LHCN-M2 (cell line): ENCODE measurements around the gene FOXN4. TPM values are rescaled to one million over a fixed set of nuclear protein-coding genes. Genes with fewer than 3 reads are reported as not detected.
A peak's percentile ranks its signal among the peaks of the same experiment; 100 is the strongest.
"Not testable (repeated sequence)": the region's sequence is repeated elsewhere in the genome, so short reads cannot be mapped to it uniquely, and the experiment has no call there.

Source experiments
- DNase-seq: peaks from one replicate; pipeline ENCODE4 v3.0.0-alpha.2; 2012; ENCODE audit warnings: low read depth
- polyA plus RNA-seq: library from polyadenylated mRNA; unstranded; fragments of >200 nt; gene quantifications from one replicate; pipeline ENCODE4 v1.2.1, GENCODE V29; 2012; ENCODE audit warnings: missing spikeins
- total RNA-seq: library from RNA; depleted of rRNA; stranded (reverse); fragments of >200 nt; gene quantifications from 2 replicates; pipeline ENCODE4 v1.2.3, GENCODE V29; 2014; rRNA removed

FOXN4 gene, protein sequence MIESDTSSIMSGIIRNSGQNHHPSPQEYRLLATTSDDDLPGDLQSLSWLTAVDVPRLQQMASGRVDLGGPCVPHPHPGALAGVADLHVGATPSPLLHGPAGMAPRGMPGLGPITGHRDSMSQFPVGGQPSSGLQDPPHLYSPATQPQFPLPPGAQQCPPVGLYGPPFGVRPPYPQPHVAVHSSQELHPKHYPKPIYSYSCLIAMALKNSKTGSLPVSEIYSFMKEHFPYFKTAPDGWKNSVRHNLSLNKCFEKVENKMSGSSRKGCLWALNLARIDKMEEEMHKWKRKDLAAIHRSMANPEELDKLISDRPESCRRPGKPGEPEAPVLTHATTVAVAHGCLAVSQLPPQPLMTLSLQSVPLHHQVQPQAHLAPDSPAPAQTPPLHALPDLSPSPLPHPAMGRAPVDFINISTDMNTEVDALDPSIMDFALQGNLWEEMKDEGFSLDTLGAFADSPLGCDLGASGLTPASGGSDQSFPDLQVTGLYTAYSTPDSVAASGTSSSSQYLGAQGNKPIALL
- total RNA-seq = not detected in 2 replicates
- polyA plus RNA-seq = not detected

DNA sequence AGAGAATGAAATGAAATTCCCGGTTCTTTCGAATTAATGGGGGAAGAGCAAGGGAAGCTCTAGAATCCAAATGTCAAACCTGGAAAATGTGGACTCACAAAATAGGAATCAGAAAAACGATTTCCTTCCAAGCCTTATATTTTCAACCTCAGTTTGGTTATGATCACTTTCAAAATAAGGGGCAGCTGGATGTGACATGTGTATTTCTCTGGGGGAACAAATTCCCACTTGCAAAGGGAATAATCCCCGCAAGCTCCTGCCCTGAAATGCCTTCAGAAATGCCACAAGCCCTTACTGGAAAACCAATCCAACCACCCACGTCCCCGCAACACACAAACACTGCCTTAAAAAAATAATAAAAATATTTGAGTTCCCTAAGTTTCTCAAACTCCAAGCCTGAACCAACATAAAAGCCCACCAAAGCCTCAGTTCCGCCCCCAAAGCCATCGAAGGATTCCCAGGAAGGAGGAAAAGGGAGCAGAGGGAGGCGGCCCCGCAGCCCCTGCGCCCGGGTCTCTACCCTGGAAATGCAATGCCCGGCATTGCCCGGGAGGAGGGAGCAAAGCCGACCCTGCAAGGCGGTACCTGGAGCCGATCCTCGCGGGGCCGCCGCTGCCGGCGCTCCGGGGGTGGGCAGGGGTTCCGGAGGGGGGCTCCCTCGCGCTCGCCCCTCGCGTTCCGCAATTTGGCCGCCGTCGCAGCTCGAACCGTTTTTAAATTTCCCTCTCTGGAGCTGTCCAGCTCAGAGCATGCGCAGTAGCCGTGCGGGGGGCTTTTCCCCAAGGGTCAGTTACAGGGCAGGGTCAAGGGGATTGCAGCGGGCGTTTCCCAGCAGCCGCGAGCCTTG lies at the start of gene FOXN4:
Gene FOXN4, minus strand, starts transcription at position 751 of the 847 bp plus-strand sequence. CDS start 963 bp downstream, outside the sequence.
- DNase-seq = no peak

DNA sequence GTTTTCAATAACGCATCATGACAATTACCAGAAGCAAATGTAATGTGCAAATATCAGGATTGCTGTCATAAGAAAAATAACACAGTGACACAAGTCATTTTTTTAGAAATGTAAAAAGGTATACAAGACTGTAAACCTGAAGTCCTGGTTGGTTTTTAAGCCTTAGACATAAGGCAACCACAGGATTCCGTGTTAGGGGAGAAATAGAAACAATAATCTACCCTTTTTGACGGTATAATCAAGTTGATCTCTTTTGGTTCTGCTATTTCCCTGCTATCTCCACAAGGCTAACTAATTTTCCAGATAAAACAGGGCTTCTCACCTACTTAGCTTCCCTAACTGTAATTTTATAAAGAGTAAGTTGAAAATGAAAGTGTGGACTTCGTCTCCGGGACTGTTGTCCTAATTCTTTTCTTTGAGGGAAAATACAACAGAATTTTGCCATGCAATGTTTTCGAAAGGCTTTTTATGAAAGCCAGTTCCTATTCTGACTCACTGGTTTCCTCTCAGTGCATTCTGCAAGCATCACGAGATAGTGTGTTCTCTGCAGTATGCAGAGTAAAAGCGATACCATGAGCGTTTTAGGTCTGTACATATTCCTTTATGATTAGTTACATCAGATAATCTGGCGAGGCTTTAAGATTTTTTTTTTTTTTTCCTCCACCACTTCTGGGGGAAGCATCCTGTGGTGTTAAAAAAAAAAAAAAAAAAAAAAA lies 49.2 kb upstream of the FOXN4 start:
- DNase-seq = peak; percentile 25

DNA sequence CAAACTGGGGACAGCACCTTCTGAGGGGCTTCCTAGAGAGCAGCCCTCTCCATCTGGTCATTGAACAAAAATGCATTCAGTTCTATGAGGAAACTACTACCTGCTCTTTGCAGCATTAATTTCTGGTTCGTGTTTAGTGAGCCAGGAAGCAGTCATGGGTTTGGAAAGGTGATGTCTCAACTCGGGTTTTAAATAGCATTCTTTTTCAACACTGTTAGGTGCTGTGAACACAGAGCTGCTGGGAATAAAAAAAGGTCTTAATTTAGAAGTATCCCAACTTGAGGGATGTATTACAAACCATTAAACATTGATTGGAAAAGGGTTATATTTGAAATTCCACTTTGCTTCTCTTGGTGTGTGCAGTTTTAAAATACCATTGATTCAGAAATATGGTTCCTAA lies 47.9 kb upstream of the FOXN4 start:
- no peak for DNase-seq

DNA sequence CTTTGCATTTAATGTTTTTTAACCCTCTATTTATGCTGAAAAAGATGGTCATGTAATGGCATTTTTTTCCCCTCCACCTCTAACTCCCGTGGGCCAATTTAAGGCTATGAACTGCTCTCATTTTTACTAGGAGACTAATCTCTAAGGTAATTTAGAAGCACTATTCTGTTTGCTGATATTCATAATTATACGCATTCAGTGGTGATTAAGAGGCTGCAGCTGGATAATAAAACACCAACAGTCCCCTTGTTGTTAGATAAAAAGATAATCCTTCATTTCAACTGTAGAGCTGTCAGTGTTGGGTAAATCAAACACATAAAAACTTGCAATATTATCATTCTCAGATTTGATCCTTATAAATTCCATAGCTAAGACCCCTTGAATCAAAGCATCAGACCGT lies 47.5 kb upstream of the FOXN4 start:
- DNase-seq = no peak

DNA sequence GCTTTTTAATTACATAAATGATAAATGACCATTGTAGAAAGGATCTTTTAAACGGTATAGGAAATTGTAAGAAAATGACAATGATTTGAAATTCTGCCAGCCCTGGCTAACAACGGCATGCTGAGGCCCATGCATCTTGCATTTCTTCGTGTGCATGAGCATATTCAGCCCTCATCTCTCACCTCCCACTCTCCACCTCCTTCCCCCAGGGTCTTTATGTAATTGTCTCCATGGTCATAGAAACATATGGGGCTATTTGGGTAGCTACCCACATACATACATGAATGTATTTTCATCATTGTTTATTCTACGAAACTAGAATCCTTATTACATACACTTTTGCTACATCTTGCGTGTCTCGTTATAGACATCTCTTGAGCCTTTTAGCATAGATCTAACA lies 43.1 kb upstream of the FOXN4 start:
- no peak for DNase-seq

DNA sequence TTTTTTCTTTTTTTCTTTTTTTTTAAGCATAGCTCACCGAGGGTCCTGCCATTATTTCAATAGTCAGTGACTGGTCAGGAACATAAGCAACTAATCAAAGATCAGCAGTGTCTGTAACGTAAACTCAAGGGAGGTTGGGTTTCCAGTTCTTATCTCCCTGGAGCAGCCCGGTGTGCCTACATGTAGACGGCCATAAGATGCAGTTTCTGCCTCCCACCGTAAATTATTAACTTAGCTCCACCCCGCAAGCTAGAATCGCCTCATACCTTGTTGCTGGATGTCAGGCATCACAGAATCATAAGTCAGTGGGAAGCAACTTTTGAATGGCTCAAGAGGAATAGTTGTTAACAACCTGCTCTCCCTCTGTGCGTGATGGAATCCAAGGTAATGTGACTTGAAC lies 38.5 kb upstream of the FOXN4 start, which contains the start of gene MYO1H:
Gene MYO1H, plus strand, starts transcription at position 312 of the 400 bp plus-strand sequence. Its CDS starts 61 bp downstream, at position 373.
- DNase-seq = no peak

DNA sequence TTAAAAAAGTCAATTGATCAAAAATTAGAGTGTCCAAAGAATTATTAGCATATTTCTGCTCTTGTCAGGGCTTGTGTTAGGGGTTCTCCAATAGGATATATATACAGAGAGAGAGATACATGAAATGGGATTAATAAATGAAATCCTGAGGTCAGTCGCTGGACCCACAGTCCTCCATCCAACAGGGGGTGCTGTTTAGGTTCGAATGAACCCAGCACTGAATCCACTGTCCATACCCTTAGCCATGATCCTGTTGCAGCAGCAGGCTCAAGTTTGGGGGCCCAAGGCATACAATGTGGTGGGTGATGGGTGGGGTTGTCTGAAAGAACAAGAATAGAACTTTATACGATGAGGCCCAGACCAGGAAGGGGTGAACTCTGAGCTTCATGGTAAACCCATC lies 37.8 kb upstream of the FOXN4 start:
- no peak for DNase-seq

DNA sequence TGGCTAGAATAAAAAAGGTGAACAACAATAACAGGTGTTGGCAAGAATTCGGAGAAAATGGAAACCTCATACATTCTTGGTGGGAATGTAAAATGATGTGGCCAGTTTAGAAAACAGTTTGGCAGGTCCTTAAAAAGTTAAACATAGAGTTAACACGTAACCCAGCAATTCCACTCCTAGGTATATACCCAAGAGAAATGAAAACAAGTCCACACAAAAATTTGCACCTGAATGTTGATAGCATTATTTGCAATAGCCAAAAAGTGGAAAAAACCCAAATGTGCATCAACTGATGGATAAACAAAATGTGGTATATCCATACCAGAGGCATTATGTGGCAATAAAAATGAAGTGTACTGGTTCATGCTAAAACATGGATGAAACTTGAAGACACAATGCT lies 36.3 kb upstream of the FOXN4 start:
- DNase-seq = no peak

DNA sequence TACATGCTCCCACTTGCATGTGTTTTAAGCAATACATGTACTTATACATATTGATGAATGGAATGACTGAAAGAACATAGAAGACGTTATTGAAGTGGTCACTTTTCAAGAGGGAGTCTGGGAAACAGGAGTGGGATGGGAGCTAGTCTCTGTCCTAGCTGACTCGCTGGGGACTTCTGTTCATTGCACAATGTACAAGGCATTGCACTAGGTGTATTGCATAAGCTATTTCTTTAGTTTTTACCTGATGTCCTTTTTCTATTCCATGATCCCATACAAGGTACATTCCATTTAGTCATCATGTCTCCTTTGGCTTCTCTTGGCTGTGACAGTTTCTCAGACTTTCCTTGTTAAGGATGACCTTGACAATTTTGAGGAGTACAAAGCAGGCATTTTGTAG lies 34.6 kb upstream of the FOXN4 start:
- no peak for DNase-seq

DNA sequence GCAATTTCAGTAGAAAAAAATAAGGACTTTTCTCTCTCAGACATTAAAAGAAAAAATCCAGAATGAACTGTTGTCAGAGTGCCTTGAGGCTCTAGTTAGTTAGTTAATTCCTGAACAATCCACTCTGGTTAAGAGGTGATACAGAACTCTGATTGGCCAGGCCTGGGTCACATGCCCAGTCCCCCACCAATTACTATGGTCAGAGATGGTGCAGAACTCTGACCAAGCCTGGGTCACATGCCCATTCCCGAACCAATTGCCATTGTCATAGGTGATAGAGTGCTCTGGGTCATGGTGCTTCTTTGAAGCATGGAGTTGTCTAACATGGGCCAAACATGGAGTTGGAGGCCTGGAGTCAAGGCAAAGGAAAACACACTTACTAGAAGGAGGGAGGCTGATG lies 27.5 kb upstream of the FOXN4 start:
- DNase-seq = no peak

DNA sequence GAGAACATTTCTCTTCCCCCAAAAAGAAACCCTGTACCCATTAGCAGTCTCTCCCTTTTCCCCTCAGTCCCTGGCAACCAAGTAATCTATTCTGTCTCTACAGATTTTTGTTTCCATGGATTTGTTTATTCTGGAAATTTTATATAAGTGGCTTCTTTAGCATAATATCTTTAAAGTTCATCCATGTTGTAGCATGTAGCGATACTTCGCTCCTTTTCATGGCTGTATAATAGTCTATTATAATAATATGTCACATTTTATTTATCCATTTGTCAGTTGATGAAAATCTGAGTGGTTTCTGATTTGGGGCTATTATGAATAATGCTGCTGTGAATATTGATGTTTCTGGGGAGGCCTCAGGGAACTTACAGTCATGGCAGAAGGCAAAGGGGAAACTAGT lies 25.8 kb upstream of the FOXN4 start:
- DNase-seq = no peak

DNA sequence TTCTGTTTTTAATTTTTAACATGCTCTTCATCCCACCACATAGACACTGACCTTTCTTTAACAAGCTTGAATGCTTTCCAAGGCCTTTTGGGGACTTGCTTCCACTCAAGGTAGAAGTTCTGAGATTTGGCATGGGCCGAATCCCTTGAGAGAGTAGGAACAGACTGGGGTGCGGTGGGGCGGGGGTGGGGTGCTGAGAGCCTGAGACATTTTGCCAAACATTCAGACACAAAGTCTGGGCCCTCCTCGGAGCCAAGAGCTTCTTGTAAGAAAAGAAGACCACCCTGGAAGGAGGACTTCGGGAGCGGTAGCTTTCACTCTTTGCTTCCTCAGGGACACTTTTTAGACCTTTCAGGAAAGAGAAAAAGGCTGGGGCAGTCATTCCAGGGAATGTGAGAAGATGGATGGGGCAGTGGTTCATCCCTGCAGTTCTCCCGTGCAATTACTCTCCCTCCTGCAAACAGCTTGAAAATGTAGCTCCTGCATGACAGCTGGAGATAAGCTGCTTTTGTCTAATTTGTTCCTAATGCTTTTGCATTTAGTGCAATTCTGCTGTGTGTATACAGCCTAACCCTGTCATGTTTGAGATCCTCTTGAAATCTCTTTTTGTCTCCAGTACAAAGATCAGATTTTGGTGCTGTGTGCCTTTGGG lies 22.3 kb upstream of the FOXN4 start:
- DNase-seq = no peak

DNA sequence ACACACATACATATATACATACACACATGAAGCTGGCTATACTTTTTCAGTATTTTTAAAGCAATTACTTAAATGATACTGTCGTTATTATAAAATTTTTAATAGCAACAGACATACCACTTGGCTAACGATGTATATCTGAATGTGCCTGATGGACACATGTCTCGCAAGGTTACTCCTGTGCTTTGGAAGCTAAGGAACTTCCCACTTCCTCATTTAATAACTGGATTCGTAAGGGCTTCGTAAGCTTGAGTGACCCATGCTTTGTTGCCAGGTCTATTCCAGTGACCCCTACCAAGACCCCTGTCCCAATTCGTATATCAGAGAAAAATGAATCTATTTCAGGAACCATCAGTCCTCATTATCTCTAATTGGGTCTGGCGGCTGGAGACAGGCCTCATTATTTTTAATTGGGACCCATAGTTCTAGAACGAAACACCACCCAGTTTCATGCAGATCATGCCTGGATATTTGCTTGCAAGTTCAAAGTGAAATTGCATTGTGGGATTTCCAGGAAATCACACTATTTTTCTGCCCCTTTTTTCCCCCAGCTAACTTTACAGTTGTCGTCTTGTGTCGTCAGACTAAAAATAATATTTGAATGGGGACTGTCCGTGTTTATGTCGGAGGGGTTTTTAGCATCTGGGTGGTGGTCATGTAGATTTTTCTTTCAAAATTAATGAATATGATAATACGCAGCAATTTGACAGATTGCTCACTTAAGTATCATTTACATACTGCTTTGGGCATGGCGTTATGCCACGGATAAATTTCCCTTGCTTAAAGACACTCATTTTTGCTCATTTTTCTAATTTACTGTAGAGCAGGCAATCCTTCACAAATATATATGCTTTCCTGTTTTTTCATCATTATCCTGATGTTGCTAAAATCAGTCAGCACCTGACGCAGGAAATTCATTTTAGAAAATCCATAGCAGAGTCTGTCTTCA lies 21.5 kb upstream of the FOXN4 start:
- DNase-seq = no peak

DNA sequence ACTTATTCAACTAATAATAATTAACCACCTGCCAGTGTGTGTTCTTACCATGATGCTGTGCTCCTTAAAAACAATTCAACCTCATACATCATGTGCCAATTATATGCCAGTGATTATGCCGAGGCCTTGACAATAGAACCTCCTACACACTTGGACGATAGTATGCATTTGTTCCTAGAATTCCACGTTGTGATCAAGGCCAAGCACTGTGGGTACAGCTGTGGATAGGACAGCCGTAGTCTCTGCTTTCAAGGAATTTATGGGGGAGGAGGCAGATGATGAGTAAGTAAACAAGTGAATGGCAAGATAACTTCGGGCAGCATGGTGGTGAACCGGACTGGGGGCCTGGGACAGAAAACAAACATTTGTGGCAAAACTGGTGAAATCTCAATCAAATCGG lies 20.6 kb upstream of the FOXN4 start:
- DNase-seq = peak; percentile 19

DNA sequence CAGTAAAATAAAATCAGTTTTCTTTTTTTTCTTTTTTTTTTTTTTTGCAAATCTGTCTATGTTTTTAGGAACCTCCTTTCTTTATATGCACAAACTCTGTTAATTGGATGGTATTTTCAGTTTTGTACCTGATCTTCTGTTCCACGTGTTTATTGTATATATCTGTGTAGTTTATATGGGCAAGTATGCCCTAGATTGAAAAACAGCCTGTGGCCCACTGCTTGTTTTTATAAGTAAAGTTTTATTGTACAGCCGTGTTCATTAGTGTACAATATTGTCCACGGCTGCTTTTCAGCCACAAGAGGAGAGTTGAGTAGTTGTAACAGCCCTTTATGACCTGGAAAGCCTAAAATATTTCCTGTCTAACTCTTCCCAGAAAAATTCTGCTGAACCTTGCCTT lies 19.9 kb upstream of the FOXN4 start:
- DNase-seq = no peak

DNA sequence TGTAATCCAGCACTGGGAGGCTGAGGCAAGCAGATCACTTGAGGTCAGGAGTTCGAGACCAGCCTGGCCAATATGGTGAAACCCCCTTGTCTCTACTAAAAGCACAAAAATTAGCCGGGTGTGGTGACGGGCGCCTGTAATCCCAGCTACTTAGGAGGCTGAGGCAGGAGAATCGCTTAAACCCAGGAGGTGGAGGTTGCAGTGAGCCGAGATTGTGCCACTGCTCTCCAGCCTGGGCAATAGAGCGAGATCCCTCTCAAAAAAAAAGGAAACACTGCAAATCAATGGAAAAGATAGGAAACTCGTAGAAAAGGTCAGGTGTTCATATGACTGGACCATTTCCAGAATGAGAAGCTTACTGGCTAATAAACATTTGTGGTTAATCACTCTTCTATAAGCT lies 12.2 kb upstream of the FOXN4 start:
- not testable (repeated sequence) for DNase-seq

DNA sequence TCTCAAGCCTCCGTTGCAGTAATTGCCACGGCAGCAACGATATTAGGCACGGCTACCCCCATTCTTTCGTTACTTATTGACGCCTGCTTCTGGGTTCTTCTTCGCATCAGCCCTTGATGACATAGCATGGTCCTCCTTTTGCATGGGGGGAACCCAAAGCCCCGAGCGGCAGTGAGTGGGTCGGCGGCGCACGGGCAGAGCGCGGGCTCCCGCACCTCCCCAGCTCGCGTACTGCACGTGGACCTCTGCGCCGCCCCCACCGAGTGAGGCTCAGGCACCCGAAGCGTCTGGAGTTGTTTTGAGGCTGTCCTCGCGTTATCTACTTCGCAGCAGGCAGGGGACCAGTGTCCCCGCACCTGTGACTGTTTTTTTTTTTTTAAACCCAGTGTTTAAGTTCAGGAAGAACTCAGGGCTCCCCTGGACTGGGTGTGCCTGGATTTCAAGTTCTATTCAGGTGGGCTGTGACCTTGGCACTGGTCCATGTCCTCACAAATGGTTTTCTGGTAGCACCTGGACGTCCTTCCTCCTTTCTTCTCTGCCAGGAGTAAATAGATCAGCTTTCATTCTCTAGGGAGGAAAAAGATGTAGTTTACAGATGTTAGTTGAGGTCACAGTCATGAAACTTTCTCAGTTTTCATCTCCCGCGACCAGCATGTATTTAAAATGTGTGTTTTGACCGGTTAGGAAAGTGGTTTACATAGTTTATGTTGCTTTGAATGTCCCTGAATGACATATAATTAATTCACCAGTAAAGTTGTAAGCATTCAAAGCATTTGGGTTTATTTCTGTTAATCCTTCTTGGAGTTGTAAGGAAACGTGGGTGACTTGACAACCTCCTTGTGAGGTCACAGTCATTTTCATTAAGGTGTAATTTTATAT lies 1.4 kb upstream of the FOXN4 start:
- DNase-seq = no peak

DNA sequence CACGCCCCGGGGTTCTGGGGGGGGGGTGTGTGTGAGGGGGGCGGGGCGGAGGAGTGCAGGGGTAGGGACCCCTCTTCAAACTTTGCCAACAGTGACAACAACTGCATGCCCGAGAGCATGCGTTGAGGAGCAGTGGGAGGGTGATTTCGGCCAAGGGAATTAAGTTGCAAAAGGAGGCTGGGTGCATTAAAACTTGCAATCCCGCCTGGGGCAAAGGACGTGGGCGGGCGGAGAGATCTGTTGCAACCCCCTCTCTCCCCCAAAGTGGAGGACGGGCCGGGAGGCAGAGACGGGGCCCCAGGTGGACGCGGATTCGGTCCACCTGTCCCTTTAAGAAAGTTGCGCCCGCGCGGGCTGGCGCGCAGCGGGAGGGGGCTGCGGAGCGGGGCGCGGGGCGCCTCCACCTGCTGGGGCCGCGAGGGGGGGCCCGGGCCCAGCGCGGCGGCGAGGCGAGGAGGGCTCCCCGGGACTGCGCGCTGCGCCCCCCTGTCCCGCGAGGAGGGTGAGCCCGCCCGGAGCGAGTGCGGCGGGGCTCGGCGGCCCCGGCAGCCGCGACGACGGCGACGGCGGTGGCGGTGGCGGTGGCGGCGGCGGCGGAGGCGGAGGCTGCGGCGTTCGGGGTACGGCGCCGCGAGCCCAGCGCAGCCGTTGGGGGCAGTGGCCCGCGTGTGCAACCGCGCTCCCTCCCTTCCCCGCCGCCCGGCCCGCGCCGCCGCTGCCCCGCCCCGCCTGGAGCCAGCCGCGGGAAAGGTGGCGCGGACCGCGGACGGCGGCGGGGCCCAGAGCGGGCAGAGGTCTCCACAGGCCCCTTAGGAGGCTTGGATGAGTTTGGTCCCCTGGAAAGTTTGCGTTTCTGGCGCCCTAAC lies 530 bp upstream of the FOXN4 start:
- DNase-seq = no peak
